GM21390 (cell line): Measurements from ENCODE around the gene CNN3.
"Not testable (repeated sequence)": the region's sequence is repeated elsewhere in the genome, so short reads cannot be mapped to it uniquely, and the experiment has no call there.

Experiments
- ATAC-seq: cut with Tn5 transposase; IDR thresholded peaks from one replicate; pipeline ENCODE4 v1.9.1; 2021; ENCODE audit not compliant: unreplicated experiment

The CNN3 gene

GRCh38 chr1:94949681-94950661, 23.1 kb upstream of the CNN3 start:
- no peak for ATAC-seq

GRCh38 chr1:94947437-94947836, 20.5 kb upstream of the CNN3 start:
- no peak for ATAC-seq

- no peak for ATAC-seq
These were observed 20.0 kb upstream of the CNN3 start for GRCh38 chr1:94946886-94947285.

- no peak for ATAC-seq
These were observed 15.5 kb upstream of the CNN3 start for GRCh38 chr1:94942171-94943128.

- ATAC-seq: not testable (repeated sequence)
These were observed 14.6 kb upstream of the CNN3 start for GRCh38 chr1:94941480-94941879.

GRCh38 chr1:94940738-94941137, 13.8 kb upstream of the CNN3 start:
- no peak for ATAC-seq

GRCh38 chr1:94937820-94938219, 10.9 kb upstream of the CNN3 start:
- ATAC-seq: no peak

GRCh38 chr1:94936861-94937620, 10.1 kb upstream of the CNN3 start:
- no peak for ATAC-seq

GRCh38 chr1:94935476-94935875, 8.6 kb upstream of the CNN3 start:
- ATAC-seq: no peak

GRCh38 chr1:94935034-94935433, 8.1 kb upstream of the CNN3 start:
- no peak for ATAC-seq

GRCh38 chr1:94934551-94934950, 7.6 kb upstream of the CNN3 start:
- no peak for ATAC-seq

GRCh38 chr1:94931254-94931841, 4.4 kb upstream of the CNN3 start:
- no peak for ATAC-seq

- ATAC-seq: no peak
These were observed 2.7 kb upstream of the CNN3 start for GRCh38 chr1:94929351-94930217.

GRCh38 chr1:94928293-94928939, 1.5 kb upstream of the CNN3 start:
- ATAC-seq: no peak

GRCh38 chr1:94927405-94928175, 680 bp upstream of the CNN3 start:
- ATAC-seq: no peak

- ATAC-seq: peak; percentile 30
These were observed 590 bp downstream of the CNN3 start for GRCh38 chr1:94926126-94926914.

- ATAC-seq: no peak
These were observed 1.3 kb downstream of the CNN3 start for GRCh38 chr1:94925561-94926125.
